GM10266 (cell line): ENCODE measurements around the gene NLGN4X.

Experiments used
- DNase-seq: peaks from one replicate; pipeline ENCODE4 v3.0.0; 2012; ENCODE audit errors: extremely low spot score
- TF ChIP-seq, protein P1 (sequence below): IDR thresholded peaks from 2 replicates; pipeline ENCODE4 v1.5.1; 2012; ENCODE audit warnings: mild to moderate bottlenecking, low read depth; ENCODE audit not compliant: control insufficient read depth, insufficient read depth; ENCODE audit errors: missing control alignments

The NLGN4X gene

DNA sequence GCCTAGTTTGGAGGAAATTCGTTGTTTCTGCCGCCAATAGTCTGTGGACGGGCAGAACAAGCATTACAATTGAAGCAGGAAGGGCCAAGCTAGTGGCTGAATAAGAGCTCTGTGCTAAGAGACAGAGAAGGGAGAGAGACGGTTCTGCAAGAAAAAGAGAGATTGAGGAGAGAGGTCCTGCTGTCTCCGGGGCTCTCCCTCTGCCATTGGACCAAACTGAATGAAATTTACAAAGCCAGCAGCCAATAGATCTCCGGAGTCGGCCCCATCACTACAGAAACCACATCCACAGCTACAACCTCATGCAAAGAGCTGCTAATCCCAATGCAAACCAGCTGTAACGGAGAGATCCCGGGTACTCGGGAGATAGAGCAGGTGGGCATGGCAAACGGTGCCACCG, at the start of gene NLGN4X:
Gene NLGN4X (minus strand): TSS at position 148 of the 400 bp plus-strand sequence. CDS start 77,401 bp downstream, outside the sequence.
- TF ChIP-seq, protein P1, sequence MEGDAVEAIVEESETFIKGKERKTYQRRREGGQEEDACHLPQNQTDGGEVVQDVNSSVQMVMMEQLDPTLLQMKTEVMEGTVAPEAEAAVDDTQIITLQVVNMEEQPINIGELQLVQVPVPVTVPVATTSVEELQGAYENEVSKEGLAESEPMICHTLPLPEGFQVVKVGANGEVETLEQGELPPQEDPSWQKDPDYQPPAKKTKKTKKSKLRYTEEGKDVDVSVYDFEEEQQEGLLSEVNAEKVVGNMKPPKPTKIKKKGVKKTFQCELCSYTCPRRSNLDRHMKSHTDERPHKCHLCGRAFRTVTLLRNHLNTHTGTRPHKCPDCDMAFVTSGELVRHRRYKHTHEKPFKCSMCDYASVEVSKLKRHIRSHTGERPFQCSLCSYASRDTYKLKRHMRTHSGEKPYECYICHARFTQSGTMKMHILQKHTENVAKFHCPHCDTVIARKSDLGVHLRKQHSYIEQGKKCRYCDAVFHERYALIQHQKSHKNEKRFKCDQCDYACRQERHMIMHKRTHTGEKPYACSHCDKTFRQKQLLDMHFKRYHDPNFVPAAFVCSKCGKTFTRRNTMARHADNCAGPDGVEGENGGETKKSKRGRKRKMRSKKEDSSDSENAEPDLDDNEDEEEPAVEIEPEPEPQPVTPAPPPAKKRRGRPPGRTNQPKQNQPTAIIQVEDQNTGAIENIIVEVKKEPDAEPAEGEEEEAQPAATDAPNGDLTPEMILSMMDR, result no peak
- no peak for DNase-seq

DNA sequence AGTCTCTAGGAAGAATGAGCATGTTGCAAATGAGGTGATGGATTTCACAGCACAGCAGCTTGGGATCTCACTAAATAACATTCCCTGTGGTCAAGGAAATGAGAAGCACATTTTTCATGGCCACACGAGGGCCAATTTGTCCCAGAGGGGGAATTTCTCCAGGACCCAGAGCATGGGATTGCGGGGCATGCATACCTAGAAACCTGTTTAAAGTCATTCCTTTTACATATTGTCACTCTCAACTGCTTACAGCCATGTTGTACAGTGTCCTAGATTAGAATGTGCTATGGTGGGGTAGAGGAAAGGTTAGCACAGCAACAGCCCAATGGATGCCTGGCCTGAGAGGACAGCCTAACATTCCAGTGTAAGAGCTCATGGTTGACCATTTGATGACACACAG, 37.4 kb upstream of the NLGN4X start:
- TF ChIP-seq, protein P1, result no peak
- DNase-seq, result no peak

DNA sequence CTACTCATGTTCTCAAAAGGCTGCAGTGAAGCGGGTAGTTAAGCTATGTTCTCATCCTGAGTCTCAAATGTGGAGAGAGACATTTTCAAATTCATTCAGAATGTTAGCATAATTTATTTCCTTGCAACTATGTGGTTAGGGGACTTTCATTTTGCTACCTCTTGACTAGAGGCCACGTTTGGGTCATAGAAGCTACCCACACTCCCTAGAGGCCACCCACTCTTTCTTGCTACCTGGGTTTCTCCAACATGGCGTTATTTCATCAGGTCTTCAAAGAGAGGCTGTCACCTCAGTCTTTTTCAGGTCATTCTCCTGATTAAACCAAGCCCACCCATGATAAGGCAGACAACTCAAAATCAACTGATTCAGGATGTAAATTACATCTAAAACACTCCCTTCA, 34.3 kb upstream of the NLGN4X start:
- no peak for DNase-seq
- TF ChIP-seq, protein P1, result no peak

DNA sequence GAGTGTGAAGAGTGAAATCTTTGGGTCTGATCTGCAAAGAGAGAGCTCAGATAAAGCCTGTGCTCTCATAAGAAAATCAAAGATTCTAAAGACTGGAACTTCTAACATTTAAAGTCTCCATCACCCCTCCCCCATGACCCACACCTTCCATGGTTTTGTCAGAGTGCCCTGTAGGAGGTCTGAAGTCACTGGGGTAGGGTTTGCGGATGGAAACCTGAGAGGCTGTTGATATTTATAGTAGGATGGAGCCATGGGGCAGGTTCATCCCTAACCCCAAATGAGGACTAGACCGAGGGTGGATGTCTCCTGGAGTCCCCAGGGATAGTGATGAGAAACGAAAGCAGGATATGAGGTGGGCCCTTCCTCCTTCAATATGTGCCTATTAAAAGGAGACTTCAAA, 28.4 kb upstream of the NLGN4X start:
- TF ChIP-seq, protein P1, result no peak

DNA sequence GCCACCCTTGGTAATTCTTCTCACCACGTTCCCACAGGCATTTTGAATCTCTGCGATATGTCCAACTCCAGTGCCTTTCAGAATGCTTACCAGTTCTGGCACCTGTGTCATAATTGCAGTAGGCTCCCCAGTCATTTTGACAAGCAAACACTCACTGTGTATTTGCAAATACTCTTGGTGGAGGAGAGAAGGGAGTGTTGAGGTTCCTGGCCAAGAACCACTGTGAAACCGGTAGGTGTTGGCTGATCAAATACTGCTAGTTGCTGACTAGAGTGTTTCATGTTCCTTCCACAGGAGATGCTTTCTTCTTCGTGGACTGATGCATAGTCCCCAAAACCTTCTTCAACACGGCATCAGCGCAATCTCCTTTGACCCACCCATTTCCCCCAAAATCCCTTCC, 16.0 kb upstream of the NLGN4X start:
- DNase-seq, result no peak
- TF ChIP-seq, protein P1, result no peak

More for the DNA sequence above, 28.4 kb upstream of the NLGN4X start:
- DNase-seq, result no peak

DNA sequence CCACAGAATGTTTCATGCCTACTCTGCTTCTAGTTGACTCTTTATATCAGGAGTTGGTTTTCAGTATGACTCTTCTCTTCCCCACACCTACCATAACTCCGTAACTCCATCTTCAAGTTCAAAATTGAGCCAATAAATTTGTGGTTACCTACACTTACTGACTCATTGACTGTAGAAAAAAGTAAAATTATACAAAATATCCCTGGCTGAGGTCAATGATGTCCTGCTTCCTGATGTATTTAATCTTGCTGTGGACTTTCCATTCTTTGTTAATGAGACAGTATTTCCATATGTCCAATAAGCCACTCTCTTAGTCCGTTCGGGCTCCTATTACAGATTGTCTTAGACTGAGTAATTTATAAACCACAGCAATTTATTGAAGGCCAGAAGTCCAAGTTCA, 9.9 kb upstream of the NLGN4X start:
- no peak for DNase-seq
- TF ChIP-seq, protein P1, result no peak

DNA sequence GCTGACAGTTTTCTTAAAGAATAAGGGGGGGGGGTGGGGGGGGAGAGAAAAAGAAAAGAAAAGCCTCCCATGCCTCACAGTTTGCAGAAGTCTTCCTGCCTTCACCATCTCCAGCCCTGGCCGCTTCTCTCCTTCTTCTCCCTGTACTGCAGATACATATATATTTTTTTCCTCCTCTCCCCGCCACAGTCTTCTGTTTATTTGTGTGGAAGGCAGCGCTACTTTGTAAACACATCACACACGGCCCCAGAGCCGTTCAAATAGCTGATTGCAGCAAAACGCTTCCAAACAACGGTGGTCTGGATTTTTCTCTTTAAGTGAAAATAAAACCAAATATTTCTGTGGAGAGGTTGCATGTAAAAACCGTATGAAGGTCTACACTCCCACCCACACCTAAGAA, 732 bp downstream of the NLGN4X start:
- TF ChIP-seq, protein P1, result no peak
- DNase-seq, result no peak
